GM19468 (cell line): Measurements from ENCODE around the gene CCNI.
"Not testable (repeated sequence)": the region's sequence is repeated elsewhere in the genome, so short reads cannot be mapped to it uniquely, and the experiment has no call there.

Source experiments
- ATAC-seq: cut with Tn5 transposase; IDR thresholded peaks from one replicate; pipeline ENCODE4 v1.9.1; 2021; ENCODE audit warnings: mild to moderate bottlenecking, moderate library complexity, moderate number of reproducible peaks; ENCODE audit not compliant: unreplicated experiment; ENCODE audit errors: extremely low read depth

The CCNI gene

GRCh38 chr4:77082886-77083608 is 7.3 kb upstream of the CCNI start:
- no peak for ATAC-seq

- ATAC-seq, result not testable (repeated sequence)
These were observed 5.0 kb upstream of the CCNI start for GRCh38 chr4:77080806-77081205.

GRCh38 chr4:77079281-77079680 is 3.5 kb upstream of the CCNI start:
- ATAC-seq, result no peak

GRCh38 chr4:77078401-77078800 is 2.6 kb upstream of the CCNI start:
- ATAC-seq, result no peak

GRCh38 chr4:77076889-77077635 is 1.3 kb upstream of the CCNI start:
- no peak for ATAC-seq

GRCh38 chr4:77074981-77075855 is 571 bp downstream of the CCNI start:
- ATAC-seq, result no peak

- no peak for ATAC-seq
These were observed 1.4 kb downstream of the CCNI start for GRCh38 chr4:77074381-77074831.

- ATAC-seq, result no peak
These were observed 1.8 kb downstream of the CCNI start for GRCh38 chr4:77073981-77074380.

- ATAC-seq, result no peak
These were observed 2.5 kb downstream of the CCNI start for GRCh38 chr4:77073106-77073809.

GRCh38 chr4:77072195-77072753 is 3.5 kb downstream of the CCNI start:
- ATAC-seq, result no peak

- not testable (repeated sequence) for ATAC-seq
These were observed 6.3 kb downstream of the CCNI start for GRCh38 chr4:77069514-77069913.

GRCh38 chr4:77065382-77065781 is 10.4 kb downstream of the CCNI start:
- ATAC-seq, result no peak

- no peak for ATAC-seq
These were observed 12.9 kb downstream of the CCNI start for GRCh38 chr4:77062856-77063255.

GRCh38 chr4:77052352-77052751 is 23.4 kb downstream of the CCNI start:
- no peak for ATAC-seq

GRCh38 chr4:77050962-77051361 is 24.8 kb downstream of the CCNI start:
- no peak for ATAC-seq

- ATAC-seq, result no peak
These were observed 28.8 kb downstream of the CCNI start for GRCh38 chr4:77047037-77047436.

GRCh38 chr4:77045490-77045889 is 30.3 kb downstream of the CCNI start:
- no peak for ATAC-seq

GRCh38 chr4:77044461-77045150 is 31.2 kb downstream of the CCNI start:
- ATAC-seq, result no peak

- no peak for ATAC-seq
These were observed 32.2 kb downstream of the CCNI start for GRCh38 chr4:77043507-77044136.
